Activated CD8-positive, alpha-beta memory T cell treated with anti-CD3 and anti-CD28 coated beads, Interleukin-2, amount 50 U/mL, for 24 hours (primary cell): Measurements from ENCODE around the gene LMF1.
"Not testable (repeated sequence)": the region's sequence is repeated elsewhere in the genome, so short reads cannot be mapped to it uniquely, and the experiment has no call there.

ENCODE experiments used
- DNase-seq: peaks from one replicate; pipeline ENCODE4 v3.0.0-alpha.2; 2020; ENCODE audit errors: extremely low read depth

Gene LMF1

GRCh38 chr16:850668-851067 is 120.1 kb downstream of the LMF1 start:
- DNase-seq: no peak

- DNase-seq: no peak
These were observed 122.1 kb downstream of the LMF1 start for GRCh38 chr16:848510-849253.

GRCh38 chr16:847681-848445 is 122.9 kb downstream of the LMF1 start:
- no peak for DNase-seq

GRCh38 chr16:847151-847550 is 123.6 kb downstream of the LMF1 start:
- DNase-seq: no peak

- no peak for DNase-seq
These were observed 125.4 kb downstream of the LMF1 start for GRCh38 chr16:845351-845745.

- no peak for DNase-seq
These were observed 126.0 kb downstream of the LMF1 start for GRCh38 chr16:844638-845350.

GRCh38 chr16:843771-844170 is 127.0 kb downstream of the LMF1 start:
- no peak for DNase-seq

GRCh38 chr16:842711-843560 is 127.8 kb downstream of the LMF1 start:
- DNase-seq: no peak

- no peak for DNase-seq
These were observed 128.7 kb downstream of the LMF1 start for GRCh38 chr16:842061-842476.

GRCh38 chr16:841455-842060 is 129.2 kb downstream of the LMF1 start:
- no peak for DNase-seq

- no peak for DNase-seq
These were observed 130.0 kb downstream of the LMF1 start for GRCh38 chr16:840561-841454.

- DNase-seq: no peak
These were observed 131.0 kb downstream of the LMF1 start for GRCh38 chr16:839643-840408.

GRCh38 chr16:838741-839140 is 132.0 kb downstream of the LMF1 start:
- no peak for DNase-seq

GRCh38 chr16:836822-837221 is 134.0 kb downstream of the LMF1 start:
- DNase-seq: not testable (repeated sequence)

GRCh38 chr16:836221-836620 is 134.6 kb downstream of the LMF1 start:
- DNase-seq: no peak

GRCh38 chr16:835373-835772 is 135.4 kb downstream of the LMF1 start:
- no peak for DNase-seq

GRCh38 chr16:833411-833810 is 137.4 kb downstream of the LMF1 start:
- DNase-seq: no peak

- DNase-seq: no peak
These were observed 138.0 kb downstream of the LMF1 start for GRCh38 chr16:832652-833336.
